ENCODE data around the gene DLX2. TPM values are rescaled to one million over a fixed set of nuclear protein-coding genes. Genes with fewer than 3 reads are reported as not detected.
"Not testable (repeated sequence)": the region's sequence is repeated elsewhere in the genome, so short reads cannot be mapped to it uniquely, and the experiment has no call there.

Gene DLX2
- total and polyA plus RNA-seq, 2 donors: 0.09 to 0.43 TPM

DNA sequence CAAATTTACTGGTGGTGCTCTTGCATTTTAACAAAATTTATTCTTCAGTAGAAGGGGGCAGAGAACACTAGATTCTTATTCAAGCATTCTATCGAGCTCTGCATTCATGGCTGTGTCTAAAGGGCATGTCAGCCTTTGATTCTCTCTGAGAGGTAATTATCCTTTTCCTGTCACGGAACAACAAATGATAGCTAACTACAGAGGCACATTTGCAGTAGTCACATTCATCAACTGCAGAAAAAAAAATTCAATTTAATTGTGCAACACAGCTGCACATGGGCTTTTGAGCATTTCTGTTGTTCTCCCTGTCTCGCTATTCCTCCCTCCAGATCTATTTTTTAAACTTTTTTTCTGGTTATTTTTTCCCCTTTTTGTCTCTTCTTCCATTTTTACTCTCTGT is 30.4 kb downstream of the DLX2 start:
- Histone ChIP-seq H3K9me3 (ENCODE audit: control insufficient read depth in 2 of 2, insufficient read depth in 1 of 2, low read length in 1 of 2) (no peaks in the 10 kb centered on the region), H3K4me1 (ENCODE audit: control insufficient read depth in 2 of 2, insufficient read depth in 2 of 2, low read length in 2 of 2) (no peaks in the 10 kb centered on the region), H3K36me3 (ENCODE audit: control insufficient read depth in 2 of 2, insufficient read depth in 2 of 2, low read length in 1 of 2) (no peaks in the 10 kb centered on the region), H3K27ac (ENCODE audit: low read depth in 1 of 2, low read length in 1 of 2) (no peak overlapping the region), H3K27me3 (ENCODE audit: control insufficient read depth in 2 of 2, insufficient read depth in 1 of 2, low read length in 1 of 2) (peaks cover 5 to 8% of the 10 kb centered on the region in 2 donors), H3K4me3 (ENCODE audit: low read length in 2 of 2) (no peak overlapping the region)
- 96% methylated on average over 3 of the region's 3 CpGs for WGBS
- no peak for DNase-seq (ENCODE audit: low read depth in 6 of 9, low spot score in 9 of 9)

DNA sequence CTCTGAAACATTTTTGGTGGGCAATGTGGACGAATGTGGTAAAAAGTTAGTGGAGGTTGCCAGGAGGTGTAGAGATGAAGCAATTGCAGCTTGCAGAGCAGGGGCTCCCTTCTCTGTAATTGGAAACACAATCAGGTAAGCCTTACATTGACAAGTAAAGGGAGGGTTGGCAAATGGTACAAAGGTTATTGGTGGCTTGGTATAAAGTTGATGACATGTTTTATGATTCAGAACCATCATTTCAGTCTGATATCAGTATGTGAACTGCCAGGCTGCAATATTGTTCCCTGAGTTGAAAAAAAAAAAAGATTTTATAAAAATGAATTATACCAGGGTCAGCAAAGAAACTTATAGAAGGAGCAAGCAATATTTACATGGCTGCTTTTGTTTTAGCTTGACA is 31.8 kb downstream of the DLX2 start:
- no peak overlapping the region for H3K27ac ChIP-seq (ENCODE audit: low read depth in 1 of 2, low read length in 1 of 2)
- DNase-seq (ENCODE audit: low read depth in 6 of 9, low spot score in 9 of 9): no peak
- WGBS: 100% methylated on average over 1 of the region's 1 CpG
- no peaks in the 10 kb centered on the region for H3K4me1 ChIP-seq (ENCODE audit: control insufficient read depth in 2 of 2, insufficient read depth in 2 of 2, low read length in 2 of 2)
- no peaks in the 10 kb centered on the region for H3K36me3 ChIP-seq (ENCODE audit: control insufficient read depth in 2 of 2, insufficient read depth in 2 of 2, low read length in 1 of 2)
- no peaks in the 10 kb centered on the region for H3K9me3 ChIP-seq (ENCODE audit: control insufficient read depth in 2 of 2, insufficient read depth in 1 of 2, low read length in 1 of 2)
- no peak overlapping the region for H3K4me3 ChIP-seq (ENCODE audit: low read length in 2 of 2)
- H3K27me3 ChIP-seq (ENCODE audit: control insufficient read depth in 2 of 2, insufficient read depth in 1 of 2, low read length in 1 of 2): peaks cover 3 to 8% of the 10 kb centered on the region in 2 donors

DNA sequence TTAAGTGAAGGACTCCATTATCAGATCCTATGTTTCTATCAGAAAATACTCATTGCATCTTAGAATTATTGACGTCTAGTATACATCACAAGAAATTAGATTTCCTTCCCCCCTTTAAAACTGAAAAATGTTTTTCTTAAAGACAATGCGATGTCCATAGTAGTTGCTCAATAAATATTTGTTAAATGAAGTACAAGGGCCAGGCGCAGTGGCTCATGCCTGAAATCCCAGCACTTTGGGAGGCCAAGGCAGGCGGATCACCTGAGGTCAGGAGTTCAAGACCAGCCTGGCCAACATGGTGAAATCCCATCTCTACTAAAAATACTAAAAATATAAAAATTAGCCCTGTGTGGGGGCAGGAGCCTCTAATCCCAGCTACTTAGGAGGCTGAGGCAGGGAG is 34.8 kb downstream of the DLX2 start:
- not testable (repeated sequence) for H3K27me3 ChIP-seq (ENCODE audit: control insufficient read depth in 2 of 2, insufficient read depth in 1 of 2, low read length in 1 of 2); H3K4me3 ChIP-seq (ENCODE audit: low read length in 2 of 2); H3K27ac ChIP-seq (ENCODE audit: low read depth in 1 of 2, low read length in 1 of 2); H3K4me1 ChIP-seq (ENCODE audit: control insufficient read depth in 2 of 2, insufficient read depth in 2 of 2, low read length in 2 of 2); H3K36me3 ChIP-seq (ENCODE audit: control insufficient read depth in 2 of 2, insufficient read depth in 2 of 2, low read length in 1 of 2); H3K9me3 ChIP-seq (ENCODE audit: control insufficient read depth in 2 of 2, insufficient read depth in 1 of 2, low read length in 1 of 2); DNase-seq (ENCODE audit: low read depth in 6 of 9, low spot score in 9 of 9)
- WGBS: 98% methylated on average over 4 of the region's 4 CpGs

DNA sequence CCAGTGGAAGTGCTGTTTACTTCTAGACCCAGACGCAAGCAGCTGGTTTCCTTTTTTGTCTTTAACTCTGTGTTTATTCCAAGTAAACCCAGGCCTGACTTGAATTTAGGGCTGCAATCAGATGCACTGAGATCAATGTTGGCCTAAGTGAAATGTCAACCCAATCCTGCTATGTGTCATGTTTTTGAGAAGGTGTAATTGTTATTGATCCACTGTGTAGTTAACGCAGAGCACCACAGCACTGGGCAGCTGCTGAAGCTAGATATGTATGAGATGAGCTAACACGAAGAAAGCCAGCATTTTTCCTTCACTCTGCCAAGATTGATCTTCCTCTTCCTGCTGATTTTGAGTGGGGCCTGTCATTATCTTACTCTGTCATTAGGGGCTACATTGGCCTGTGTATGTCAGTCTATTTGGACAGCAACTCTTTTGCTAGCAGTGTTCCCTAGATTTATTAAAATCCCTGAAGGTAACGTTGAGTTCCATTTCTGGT is 36.3 kb downstream of the DLX2 start:
- no peaks in the 10 kb centered on the region for H3K4me1 ChIP-seq (ENCODE audit: control insufficient read depth in 2 of 2, insufficient read depth in 2 of 2, low read length in 2 of 2)
- no peak overlapping the region for H3K4me3 ChIP-seq (ENCODE audit: low read length in 2 of 2)
- WGBS: 95% methylated on average over 4 of the region's 4 CpGs
- DNase-seq (ENCODE audit: low read depth in 6 of 9, low spot score in 9 of 9): no peak
- no peaks in the 10 kb centered on the region for H3K9me3 ChIP-seq (ENCODE audit: control insufficient read depth in 2 of 2, insufficient read depth in 1 of 2, low read length in 1 of 2)
- H3K27ac ChIP-seq (ENCODE audit: low read depth in 1 of 2, low read length in 1 of 2): no peak overlapping the region
- H3K27me3 ChIP-seq (ENCODE audit: control insufficient read depth in 2 of 2, insufficient read depth in 1 of 2, low read length in 1 of 2): no peaks in the 10 kb centered on the region
- H3K36me3 ChIP-seq (ENCODE audit: control insufficient read depth in 2 of 2, insufficient read depth in 2 of 2, low read length in 1 of 2): no peaks in the 10 kb centered on the region

DNA sequence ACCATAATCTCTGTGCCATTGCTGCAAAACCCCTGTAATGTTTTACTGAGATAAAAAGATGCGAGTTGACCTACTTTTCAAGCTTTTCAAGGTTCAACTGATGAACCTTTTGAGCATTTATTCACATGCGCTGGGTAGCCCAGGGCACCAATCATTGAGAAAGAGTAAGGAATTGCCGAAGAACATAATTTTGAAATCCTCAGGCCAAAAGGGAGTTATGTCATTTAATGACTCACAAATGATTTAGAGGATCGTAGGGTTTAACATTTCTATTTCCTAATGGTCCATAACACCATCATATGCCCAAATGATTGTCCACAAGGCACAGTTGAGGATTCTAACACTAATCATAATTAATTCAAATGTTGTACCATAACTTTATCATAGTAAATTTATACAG is 37.6 kb downstream of the DLX2 start:
- Histone ChIP-seq H3K4me1 (ENCODE audit: control insufficient read depth in 2 of 2, insufficient read depth in 2 of 2, low read length in 2 of 2) (no peaks in the 10 kb centered on the region), H3K9me3 (ENCODE audit: control insufficient read depth in 2 of 2, insufficient read depth in 1 of 2, low read length in 1 of 2) (no peaks in the 10 kb centered on the region), H3K27me3 (ENCODE audit: control insufficient read depth in 2 of 2, insufficient read depth in 1 of 2, low read length in 1 of 2) (no peaks in the 10 kb centered on the region), H3K27ac (ENCODE audit: low read depth in 1 of 2, low read length in 1 of 2) (no peak overlapping the region), H3K4me3 (ENCODE audit: low read length in 2 of 2) (no peak overlapping the region), H3K36me3 (ENCODE audit: control insufficient read depth in 2 of 2, insufficient read depth in 2 of 2, low read length in 1 of 2) (no peaks in the 10 kb centered on the region)
- no peak for DNase-seq (ENCODE audit: low read depth in 6 of 9, low spot score in 9 of 9)
- WGBS: 91% methylated on average over 4 of the region's 4 CpGs

DNA sequence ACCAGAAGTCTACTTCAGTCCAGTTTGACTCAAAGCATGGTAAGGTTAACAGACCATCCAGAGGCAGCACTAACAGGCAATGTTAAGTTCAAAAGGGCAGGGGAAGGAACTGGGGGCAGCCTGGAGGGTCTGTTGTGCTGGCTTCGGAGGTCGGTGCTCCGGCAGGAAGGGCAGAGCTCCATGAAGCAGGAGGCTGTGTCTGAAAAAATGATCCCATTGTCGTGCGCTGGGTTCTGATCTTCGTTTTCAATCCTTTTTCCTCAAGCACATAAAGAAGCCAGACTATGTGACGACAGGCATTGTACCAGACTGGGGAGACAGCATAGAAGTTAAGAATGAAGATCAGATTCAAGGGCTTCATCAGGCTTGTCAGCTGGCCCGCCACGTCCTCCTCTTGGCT is 39.3 kb downstream of the DLX2 start:
- DNase-seq (ENCODE audit: low read depth in 6 of 9, low spot score in 9 of 9): no peak
- Histone ChIP-seq H3K4me3 (ENCODE audit: low read length in 2 of 2) (no peak overlapping the region), H3K36me3 (ENCODE audit: control insufficient read depth in 2 of 2, insufficient read depth in 2 of 2, low read length in 1 of 2) (no peaks in the 10 kb centered on the region), H3K4me1 (ENCODE audit: control insufficient read depth in 2 of 2, insufficient read depth in 2 of 2, low read length in 2 of 2) (no peaks in the 10 kb centered on the region), H3K27me3 (ENCODE audit: control insufficient read depth in 2 of 2, insufficient read depth in 1 of 2, low read length in 1 of 2) (no peaks in the 10 kb centered on the region), H3K9me3 (ENCODE audit: control insufficient read depth in 2 of 2, insufficient read depth in 1 of 2, low read length in 1 of 2) (no peaks in the 10 kb centered on the region), H3K27ac (ENCODE audit: low read depth in 1 of 2, low read length in 1 of 2) (no peak overlapping the region)
- 97% methylated on average over 9 of the region's 9 CpGs for WGBS

DNA sequence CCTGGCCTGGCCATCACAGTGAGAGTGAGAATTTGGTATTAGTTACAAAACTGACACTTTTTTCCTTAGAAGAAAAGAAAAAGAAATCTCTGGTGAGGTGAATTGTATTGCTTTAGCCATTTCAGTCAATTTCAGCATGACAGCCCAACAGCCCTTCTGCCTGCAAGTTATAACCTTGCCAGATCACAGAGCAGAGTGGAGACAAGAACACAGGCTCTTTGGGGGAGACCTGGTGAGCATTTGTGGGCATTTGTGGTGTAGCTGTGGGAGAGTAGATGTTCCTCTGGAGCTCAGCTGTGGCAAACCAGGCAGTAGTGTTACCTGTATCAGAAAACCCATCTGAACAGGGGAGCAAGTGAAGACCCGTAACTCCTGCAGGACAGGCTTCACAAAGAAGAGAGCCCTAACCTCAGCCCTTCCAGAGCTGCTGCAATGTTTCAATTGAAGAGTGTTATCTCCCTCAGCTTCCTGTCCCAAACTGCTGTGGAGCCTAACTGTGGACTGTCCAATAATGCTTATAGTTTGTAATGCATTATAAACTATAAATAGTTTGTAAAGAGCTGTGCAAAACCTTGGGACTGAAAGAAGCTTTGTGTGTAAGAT is 40.2 kb downstream of the DLX2 start:
- no peaks in the 10 kb centered on the region for H3K9me3 ChIP-seq (ENCODE audit: control insufficient read depth in 2 of 2, insufficient read depth in 1 of 2, low read length in 1 of 2)
- 95% methylated on average over 1 of the region's 1 CpG for WGBS
- no peak overlapping the region for H3K27ac ChIP-seq (ENCODE audit: low read depth in 1 of 2, low read length in 1 of 2)
- no peak overlapping the region for H3K4me3 ChIP-seq (ENCODE audit: low read length in 2 of 2)
- H3K27me3 ChIP-seq (ENCODE audit: control insufficient read depth in 2 of 2, insufficient read depth in 1 of 2, low read length in 1 of 2): no peaks in the 10 kb centered on the region
- DNase-seq (ENCODE audit: low read depth in 6 of 9, low spot score in 9 of 9): no peak
- H3K36me3 ChIP-seq (ENCODE audit: control insufficient read depth in 2 of 2, insufficient read depth in 2 of 2, low read length in 1 of 2): no peaks in the 10 kb centered on the region
- no peaks in the 10 kb centered on the region for H3K4me1 ChIP-seq (ENCODE audit: control insufficient read depth in 2 of 2, insufficient read depth in 2 of 2, low read length in 2 of 2)

DNA sequence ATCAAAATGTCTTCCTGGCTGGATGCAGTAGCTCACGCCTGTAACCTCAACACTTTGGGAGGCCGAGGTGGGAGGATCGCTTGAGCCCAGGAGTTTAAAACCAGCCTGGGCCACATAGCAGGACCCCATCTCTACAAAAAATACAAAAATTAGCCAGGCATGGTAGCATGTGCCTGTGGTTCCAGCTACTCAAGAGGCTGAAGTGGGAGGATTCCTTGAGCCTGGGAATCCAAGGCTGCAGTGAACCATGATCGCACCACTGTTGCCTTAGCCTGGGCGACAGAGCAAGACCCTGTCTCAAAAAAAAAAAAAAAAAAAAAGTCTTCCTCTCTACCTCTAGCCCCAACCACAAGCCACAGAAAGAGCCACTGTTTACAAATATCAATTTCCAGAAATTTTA is 42.6 kb downstream of the DLX2 start:
- H3K4me3 ChIP-seq (ENCODE audit: low read length in 2 of 2); H3K9me3 ChIP-seq (ENCODE audit: control insufficient read depth in 2 of 2, insufficient read depth in 1 of 2, low read length in 1 of 2); H3K36me3 ChIP-seq (ENCODE audit: control insufficient read depth in 2 of 2, insufficient read depth in 2 of 2, low read length in 1 of 2); H3K4me1 ChIP-seq (ENCODE audit: control insufficient read depth in 2 of 2, insufficient read depth in 2 of 2, low read length in 2 of 2); H3K27ac ChIP-seq (ENCODE audit: low read depth in 1 of 2, low read length in 1 of 2); H3K27me3 ChIP-seq (ENCODE audit: control insufficient read depth in 2 of 2, insufficient read depth in 1 of 2, low read length in 1 of 2); DNase-seq (ENCODE audit: low read depth in 6 of 9, low spot score in 9 of 9): not testable (repeated sequence)
- 99% methylated on average over 5 of the region's 5 CpGs for WGBS

DNA sequence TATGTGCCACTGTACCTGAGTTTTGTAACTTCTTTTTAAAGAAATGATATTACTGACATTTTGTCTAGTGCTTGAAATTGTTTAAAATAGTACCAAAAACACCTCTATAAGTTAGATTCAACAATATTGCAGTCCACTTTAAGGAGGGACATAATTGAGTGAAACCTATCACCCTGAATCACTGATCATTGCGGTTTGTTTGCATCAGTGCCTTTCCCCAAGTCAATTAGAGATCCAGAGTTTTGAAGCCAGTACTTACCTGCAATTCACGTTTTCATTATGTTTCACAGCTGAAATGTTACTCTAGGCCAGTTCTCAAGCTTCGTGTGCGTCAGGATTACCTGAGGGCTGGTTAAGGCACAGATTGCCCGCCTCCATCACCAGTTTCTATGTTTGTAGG is 44.0 kb downstream of the DLX2 start:
- Histone ChIP-seq H3K4me1 (ENCODE audit: control insufficient read depth in 2 of 2, insufficient read depth in 2 of 2, low read length in 2 of 2) (no peaks in the 10 kb centered on the region), H3K9me3 (ENCODE audit: control insufficient read depth in 2 of 2, insufficient read depth in 1 of 2, low read length in 1 of 2) (no peaks in the 10 kb centered on the region), H3K4me3 (ENCODE audit: low read length in 2 of 2) (no peak overlapping the region), H3K27me3 (ENCODE audit: control insufficient read depth in 2 of 2, insufficient read depth in 1 of 2, low read length in 1 of 2) (no peaks in the 10 kb centered on the region), H3K27ac (ENCODE audit: low read depth in 1 of 2, low read length in 1 of 2) (no peak overlapping the region), H3K36me3 (ENCODE audit: control insufficient read depth in 2 of 2, insufficient read depth in 2 of 2, low read length in 1 of 2) (no peaks in the 10 kb centered on the region)
- 97% methylated on average over 5 of the region's 5 CpGs for WGBS
- no peak for DNase-seq (ENCODE audit: low read depth in 6 of 9, low spot score in 9 of 9)

DNA sequence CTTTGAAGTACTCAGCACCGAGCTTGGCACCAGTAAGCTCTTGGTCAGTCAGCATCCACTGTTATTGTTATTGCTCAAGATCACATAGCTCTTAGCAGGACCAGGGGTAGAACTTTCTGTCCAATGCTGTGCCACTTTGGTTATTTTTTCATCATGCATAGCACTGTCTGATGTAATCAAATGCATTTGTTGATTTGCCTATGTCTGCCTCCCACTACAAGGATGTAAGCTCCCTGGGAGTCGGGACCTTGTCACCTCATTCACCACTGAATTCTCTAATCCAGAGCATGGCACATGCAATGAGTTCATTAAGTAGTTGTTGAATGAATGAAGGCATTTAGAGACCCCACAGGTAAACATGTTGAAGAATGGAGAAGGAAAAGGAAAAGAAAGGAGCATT is 46.4 kb downstream of the DLX2 start:
- no peaks in the 10 kb centered on the region for H3K36me3 ChIP-seq (ENCODE audit: control insufficient read depth in 2 of 2, insufficient read depth in 2 of 2, low read length in 1 of 2)
- WGBS: 97% methylated on average over 2 of the region's 2 CpGs
- H3K27me3 ChIP-seq (ENCODE audit: control insufficient read depth in 2 of 2, insufficient read depth in 1 of 2, low read length in 1 of 2): no peaks in the 10 kb centered on the region
- H3K4me3 ChIP-seq (ENCODE audit: low read length in 2 of 2): no peak overlapping the region
- no peak overlapping the region for H3K27ac ChIP-seq (ENCODE audit: low read depth in 1 of 2, low read length in 1 of 2)
- H3K4me1 ChIP-seq (ENCODE audit: control insufficient read depth in 2 of 2, insufficient read depth in 2 of 2, low read length in 2 of 2): no peaks in the 10 kb centered on the region
- H3K9me3 ChIP-seq (ENCODE audit: control insufficient read depth in 2 of 2, insufficient read depth in 1 of 2, low read length in 1 of 2): no peaks in the 10 kb centered on the region
- DNase-seq (ENCODE audit: low read depth in 6 of 9, low spot score in 9 of 9): no peak

All from thymus (tissue), 11 donors.